Neural progenitor cell (in vitro differentiated cells): ENCODE data around the gene SPACA7.

ENCODE experiments used
- EZH2 ChIP-seq: fragments of 200-600 bp; sonication (generic); IDR thresholded peaks from 2 replicates; pipeline ENCODE4 v1.6.1; 2017; ENCODE audit warnings: antibody characterized with exemption, mild to moderate bottlenecking, moderate library complexity
- TF ChIP-seq, protein P1 (sequence below): fragments of 200-600 bp; sonication (generic); IDR thresholded peaks from 2 replicates; pipeline ENCODE4 v1.5.1; 2017; ENCODE audit warnings: antibody characterized with exemption, mild to moderate bottlenecking

- no peak for TF ChIP-seq EZH2
- TF ChIP-seq, protein P1, sequence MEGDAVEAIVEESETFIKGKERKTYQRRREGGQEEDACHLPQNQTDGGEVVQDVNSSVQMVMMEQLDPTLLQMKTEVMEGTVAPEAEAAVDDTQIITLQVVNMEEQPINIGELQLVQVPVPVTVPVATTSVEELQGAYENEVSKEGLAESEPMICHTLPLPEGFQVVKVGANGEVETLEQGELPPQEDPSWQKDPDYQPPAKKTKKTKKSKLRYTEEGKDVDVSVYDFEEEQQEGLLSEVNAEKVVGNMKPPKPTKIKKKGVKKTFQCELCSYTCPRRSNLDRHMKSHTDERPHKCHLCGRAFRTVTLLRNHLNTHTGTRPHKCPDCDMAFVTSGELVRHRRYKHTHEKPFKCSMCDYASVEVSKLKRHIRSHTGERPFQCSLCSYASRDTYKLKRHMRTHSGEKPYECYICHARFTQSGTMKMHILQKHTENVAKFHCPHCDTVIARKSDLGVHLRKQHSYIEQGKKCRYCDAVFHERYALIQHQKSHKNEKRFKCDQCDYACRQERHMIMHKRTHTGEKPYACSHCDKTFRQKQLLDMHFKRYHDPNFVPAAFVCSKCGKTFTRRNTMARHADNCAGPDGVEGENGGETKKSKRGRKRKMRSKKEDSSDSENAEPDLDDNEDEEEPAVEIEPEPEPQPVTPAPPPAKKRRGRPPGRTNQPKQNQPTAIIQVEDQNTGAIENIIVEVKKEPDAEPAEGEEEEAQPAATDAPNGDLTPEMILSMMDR: no peak
These were observed 75.6 kb downstream of the SPACA7 start for GRCh38 chr13:112451512-112452379.
